ENCODE results near the gene LRRC53.

LRRC53 gene

DNA sequence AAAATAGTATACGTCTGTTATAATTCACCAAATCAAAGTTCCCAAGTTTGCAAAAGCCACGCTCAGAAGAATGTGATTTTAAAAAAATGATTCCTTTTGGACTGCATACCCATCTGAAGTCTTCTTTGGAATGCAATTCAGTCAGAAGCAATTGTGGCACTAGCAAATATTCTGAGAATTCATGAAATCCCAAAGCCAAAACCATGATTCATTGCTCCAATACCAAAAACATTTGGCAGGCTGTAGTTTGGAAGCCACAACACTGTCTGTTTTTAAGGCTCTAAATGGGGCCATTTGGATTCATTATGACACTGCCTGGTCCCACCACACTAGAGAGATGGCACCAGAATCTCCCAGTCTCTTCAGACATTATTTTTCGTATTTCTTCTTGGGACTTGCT is 21.8 kb upstream of the LRRC53 start:
- TF ChIP-seq TEAD4 (IDR thresholded peaks at IDR 0.05) (no peak), FOXM1 (IDR thresholded peaks at IDR 0.05; ENCODE audit: borderline replicate concordance, low read depth) (no peak), EGR1 (IDR thresholded peaks at IDR 0.05) (no peak), RAD21 (IDR thresholded peaks at IDR 0.05; ENCODE audit: low read depth) (no peak)
- TF ChIP-seq, protein P1, sequence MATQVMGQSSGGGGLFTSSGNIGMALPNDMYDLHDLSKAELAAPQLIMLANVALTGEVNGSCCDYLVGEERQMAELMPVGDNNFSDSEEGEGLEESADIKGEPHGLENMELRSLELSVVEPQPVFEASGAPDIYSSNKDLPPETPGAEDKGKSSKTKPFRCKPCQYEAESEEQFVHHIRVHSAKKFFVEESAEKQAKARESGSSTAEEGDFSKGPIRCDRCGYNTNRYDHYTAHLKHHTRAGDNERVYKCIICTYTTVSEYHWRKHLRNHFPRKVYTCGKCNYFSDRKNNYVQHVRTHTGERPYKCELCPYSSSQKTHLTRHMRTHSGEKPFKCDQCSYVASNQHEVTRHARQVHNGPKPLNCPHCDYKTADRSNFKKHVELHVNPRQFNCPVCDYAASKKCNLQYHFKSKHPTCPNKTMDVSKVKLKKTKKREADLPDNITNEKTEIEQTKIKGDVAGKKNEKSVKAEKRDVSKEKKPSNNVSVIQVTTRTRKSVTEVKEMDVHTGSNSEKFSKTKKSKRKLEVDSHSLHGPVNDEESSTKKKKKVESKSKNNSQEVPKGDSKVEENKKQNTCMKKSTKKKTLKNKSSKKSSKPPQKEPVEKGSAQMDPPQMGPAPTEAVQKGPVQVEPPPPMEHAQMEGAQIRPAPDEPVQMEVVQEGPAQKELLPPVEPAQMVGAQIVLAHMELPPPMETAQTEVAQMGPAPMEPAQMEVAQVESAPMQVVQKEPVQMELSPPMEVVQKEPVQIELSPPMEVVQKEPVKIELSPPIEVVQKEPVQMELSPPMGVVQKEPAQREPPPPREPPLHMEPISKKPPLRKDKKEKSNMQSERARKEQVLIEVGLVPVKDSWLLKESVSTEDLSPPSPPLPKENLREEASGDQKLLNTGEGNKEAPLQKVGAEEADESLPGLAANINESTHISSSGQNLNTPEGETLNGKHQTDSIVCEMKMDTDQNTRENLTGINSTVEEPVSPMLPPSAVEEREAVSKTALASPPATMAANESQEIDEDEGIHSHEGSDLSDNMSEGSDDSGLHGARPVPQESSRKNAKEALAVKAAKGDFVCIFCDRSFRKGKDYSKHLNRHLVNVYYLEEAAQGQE (IDR thresholded peaks at IDR 0.05; ENCODE audit: low read depth): no peak
- TF ChIP-seq, protein P2, sequence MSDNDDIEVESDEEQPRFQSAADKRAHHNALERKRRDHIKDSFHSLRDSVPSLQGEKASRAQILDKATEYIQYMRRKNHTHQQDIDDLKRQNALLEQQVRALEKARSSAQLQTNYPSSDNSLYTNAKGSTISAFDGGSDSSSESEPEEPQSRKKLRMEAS (IDR thresholded peaks at IDR 0.05): no peak
- TF ChIP-seq, protein P3, sequence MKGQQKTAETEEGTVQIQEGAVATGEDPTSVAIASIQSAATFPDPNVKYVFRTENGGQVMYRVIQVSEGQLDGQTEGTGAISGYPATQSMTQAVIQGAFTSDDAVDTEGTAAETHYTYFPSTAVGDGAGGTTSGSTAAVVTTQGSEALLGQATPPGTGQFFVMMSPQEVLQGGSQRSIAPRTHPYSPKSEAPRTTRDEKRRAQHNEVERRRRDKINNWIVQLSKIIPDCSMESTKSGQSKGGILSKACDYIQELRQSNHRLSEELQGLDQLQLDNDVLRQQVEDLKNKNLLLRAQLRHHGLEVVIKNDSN (IDR thresholded peaks at IDR 0.05): no peak

GRCh38 chr1:74531796-74532195 is 19.4 kb upstream of the LRRC53 start:
- TF ChIP-seq CREB1 (IDR thresholded peaks at IDR 0.05; ENCODE audit: low read depth): no peak
- no peak for TF ChIP-seq YY1 (IDR thresholded peaks at IDR 0.05; ENCODE audit: low read depth)
- TF ChIP-seq, protein P2 (IDR thresholded peaks at IDR 0.05): no peak
- TF ChIP-seq EGR1 (IDR thresholded peaks at IDR 0.05): no peak
- TF ChIP-seq CEBPB (IDR thresholded peaks at IDR 0.05): no peak
- no peak for TF ChIP-seq NFIC (IDR thresholded peaks at IDR 0.05)
- no peak for TF ChIP-seq TAF1 (IDR thresholded peaks at IDR 0.05; ENCODE audit: low read depth)
- TF ChIP-seq ZBTB7A (IDR thresholded peaks at IDR 0.05; ENCODE audit: low read depth): no peak
- no peak for TF ChIP-seq RAD21 (IDR thresholded peaks at IDR 0.05; ENCODE audit: low read depth)
- TF ChIP-seq TCF12 (IDR thresholded peaks at IDR 0.05; ENCODE audit: low read depth): no peak

- TF ChIP-seq ZBTB7A (IDR thresholded peaks at IDR 0.05; ENCODE audit: low read depth) (no peak), RAD21 (IDR thresholded peaks at IDR 0.05; ENCODE audit: low read depth) (no peak), CREB1 (IDR thresholded peaks at IDR 0.05; ENCODE audit: low read depth) (no peak), EGR1 (IDR thresholded peaks at IDR 0.05) (no peak), NFIC (IDR thresholded peaks at IDR 0.05) (no peak), CEBPB (IDR thresholded peaks at IDR 0.05) (no peak), TAF1 (IDR thresholded peaks at IDR 0.05; ENCODE audit: low read depth) (no peak), TCF12 (IDR thresholded peaks at IDR 0.05; ENCODE audit: low read depth) (no peak), FOXM1 (IDR thresholded peaks at IDR 0.05; ENCODE audit: borderline replicate concordance, low read depth) (no peak), TEAD4 (IDR thresholded peaks at IDR 0.05) (no peak), EP300 (IDR thresholded peaks at IDR 0.05; ENCODE audit: borderline replicate concordance) (no peak), YY1 (IDR thresholded peaks at IDR 0.05; ENCODE audit: low read depth) (no peak)
- TF ChIP-seq, protein P3 (IDR thresholded peaks at IDR 0.05): no peak
- TF ChIP-seq, protein P1 (IDR thresholded peaks at IDR 0.05; ENCODE audit: low read depth): no peak
- TF ChIP-seq, protein P2 (IDR thresholded peaks at IDR 0.05): no peak
These were observed 18.5 kb upstream of the LRRC53 start for GRCh38 chr1:74530892-74531291.

GRCh38 chr1:74528123-74528522 is 15.7 kb upstream of the LRRC53 start:
- TF ChIP-seq EGR1 (IDR thresholded peaks at IDR 0.05) (no peak), YY1 (IDR thresholded peaks at IDR 0.05; ENCODE audit: low read depth) (no peak), TEAD4 (IDR thresholded peaks at IDR 0.05) (no peak), TAF1 (IDR thresholded peaks at IDR 0.05; ENCODE audit: low read depth) (no peak), CEBPB (IDR thresholded peaks at IDR 0.05) (no peak), NFIC (IDR thresholded peaks at IDR 0.05) (no peak), ZBTB7A (IDR thresholded peaks at IDR 0.05; ENCODE audit: low read depth) (no peak), FOXM1 (IDR thresholded peaks at IDR 0.05; ENCODE audit: borderline replicate concordance, low read depth) (no peak)
- TF ChIP-seq, protein P1 (IDR thresholded peaks at IDR 0.05; ENCODE audit: low read depth): no peak

All from Ishikawa (cell line).